ENCODE data around the gene PPP1R26.

DNA sequence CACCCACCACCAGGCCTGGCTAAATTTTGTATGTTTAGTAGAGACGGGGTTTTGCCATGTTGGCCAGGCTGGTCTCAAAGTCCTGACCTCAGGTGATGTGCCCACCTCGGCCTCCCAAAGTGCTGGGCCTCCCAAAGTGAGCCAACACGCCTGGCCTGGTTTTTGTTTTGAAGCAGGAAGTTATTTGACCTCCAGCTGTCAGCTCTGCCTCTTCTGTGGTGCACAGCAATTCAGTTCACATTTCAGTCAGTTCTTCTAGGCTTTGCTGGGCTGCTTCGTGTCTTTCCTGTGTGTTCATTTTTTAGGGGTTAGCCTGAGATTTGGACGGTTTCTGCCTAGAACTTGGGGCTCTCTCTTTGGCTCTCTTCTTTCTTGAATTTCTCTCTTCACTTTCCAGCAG is 50.6 kb downstream of the PPP1R26 start:
- no peak for TF ChIP-seq SP2 (tag by site-specific recombination; IDR thresholded peaks at IDR 0.05)
- no peak for TF ChIP-seq ZNF623 (tag by site-specific recombination; IDR thresholded peaks at IDR 0.05)
- TF ChIP-seq, protein P1, sequence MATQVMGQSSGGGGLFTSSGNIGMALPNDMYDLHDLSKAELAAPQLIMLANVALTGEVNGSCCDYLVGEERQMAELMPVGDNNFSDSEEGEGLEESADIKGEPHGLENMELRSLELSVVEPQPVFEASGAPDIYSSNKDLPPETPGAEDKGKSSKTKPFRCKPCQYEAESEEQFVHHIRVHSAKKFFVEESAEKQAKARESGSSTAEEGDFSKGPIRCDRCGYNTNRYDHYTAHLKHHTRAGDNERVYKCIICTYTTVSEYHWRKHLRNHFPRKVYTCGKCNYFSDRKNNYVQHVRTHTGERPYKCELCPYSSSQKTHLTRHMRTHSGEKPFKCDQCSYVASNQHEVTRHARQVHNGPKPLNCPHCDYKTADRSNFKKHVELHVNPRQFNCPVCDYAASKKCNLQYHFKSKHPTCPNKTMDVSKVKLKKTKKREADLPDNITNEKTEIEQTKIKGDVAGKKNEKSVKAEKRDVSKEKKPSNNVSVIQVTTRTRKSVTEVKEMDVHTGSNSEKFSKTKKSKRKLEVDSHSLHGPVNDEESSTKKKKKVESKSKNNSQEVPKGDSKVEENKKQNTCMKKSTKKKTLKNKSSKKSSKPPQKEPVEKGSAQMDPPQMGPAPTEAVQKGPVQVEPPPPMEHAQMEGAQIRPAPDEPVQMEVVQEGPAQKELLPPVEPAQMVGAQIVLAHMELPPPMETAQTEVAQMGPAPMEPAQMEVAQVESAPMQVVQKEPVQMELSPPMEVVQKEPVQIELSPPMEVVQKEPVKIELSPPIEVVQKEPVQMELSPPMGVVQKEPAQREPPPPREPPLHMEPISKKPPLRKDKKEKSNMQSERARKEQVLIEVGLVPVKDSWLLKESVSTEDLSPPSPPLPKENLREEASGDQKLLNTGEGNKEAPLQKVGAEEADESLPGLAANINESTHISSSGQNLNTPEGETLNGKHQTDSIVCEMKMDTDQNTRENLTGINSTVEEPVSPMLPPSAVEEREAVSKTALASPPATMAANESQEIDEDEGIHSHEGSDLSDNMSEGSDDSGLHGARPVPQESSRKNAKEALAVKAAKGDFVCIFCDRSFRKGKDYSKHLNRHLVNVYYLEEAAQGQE (tag by site-specific recombination; IDR thresholded peaks at IDR 0.05), result no peak
- no peak for TF ChIP-seq SCRT2 (tag by site-specific recombination; IDR thresholded peaks at IDR 0.05)
- TF ChIP-seq, protein P2, sequence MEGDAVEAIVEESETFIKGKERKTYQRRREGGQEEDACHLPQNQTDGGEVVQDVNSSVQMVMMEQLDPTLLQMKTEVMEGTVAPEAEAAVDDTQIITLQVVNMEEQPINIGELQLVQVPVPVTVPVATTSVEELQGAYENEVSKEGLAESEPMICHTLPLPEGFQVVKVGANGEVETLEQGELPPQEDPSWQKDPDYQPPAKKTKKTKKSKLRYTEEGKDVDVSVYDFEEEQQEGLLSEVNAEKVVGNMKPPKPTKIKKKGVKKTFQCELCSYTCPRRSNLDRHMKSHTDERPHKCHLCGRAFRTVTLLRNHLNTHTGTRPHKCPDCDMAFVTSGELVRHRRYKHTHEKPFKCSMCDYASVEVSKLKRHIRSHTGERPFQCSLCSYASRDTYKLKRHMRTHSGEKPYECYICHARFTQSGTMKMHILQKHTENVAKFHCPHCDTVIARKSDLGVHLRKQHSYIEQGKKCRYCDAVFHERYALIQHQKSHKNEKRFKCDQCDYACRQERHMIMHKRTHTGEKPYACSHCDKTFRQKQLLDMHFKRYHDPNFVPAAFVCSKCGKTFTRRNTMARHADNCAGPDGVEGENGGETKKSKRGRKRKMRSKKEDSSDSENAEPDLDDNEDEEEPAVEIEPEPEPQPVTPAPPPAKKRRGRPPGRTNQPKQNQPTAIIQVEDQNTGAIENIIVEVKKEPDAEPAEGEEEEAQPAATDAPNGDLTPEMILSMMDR (tag by site-specific recombination; IDR thresholded peaks at IDR 0.05), result no peak

All from HEK293 (cell line).